HG03039 (cell line): Measurements from ENCODE around the gene JUND.

ENCODE experiments used
- ATAC-seq: cut with Tn5 transposase; IDR thresholded peaks from one replicate; pipeline ENCODE4 v1.9.1; 2021; ENCODE audit warnings: mild to moderate bottlenecking, moderate library complexity; ENCODE audit not compliant: unreplicated experiment

JUND gene

GRCh38 chr19:18271433-18271841 lies 10.0 kb downstream of the JUND start:
- ATAC-seq, result no peak

GRCh38 chr19:18270326-18270725 lies 11.1 kb downstream of the JUND start:
- ATAC-seq, result no peak

- no peak for ATAC-seq
Observed at GRCh38 chr19:18269070-18269723, 12.2 kb downstream of the JUND start.

GRCh38 chr19:18266771-18267686 lies 14.4 kb downstream of the JUND start:
- no peak for ATAC-seq

- ATAC-seq, result no peak
Observed at GRCh38 chr19:18265582-18265981, 15.8 kb downstream of the JUND start.

GRCh38 chr19:18264971-18265540 lies 16.4 kb downstream of the JUND start:
- ATAC-seq, result no peak

GRCh38 chr19:18264137-18264854 lies 17.1 kb downstream of the JUND start:
- no peak for ATAC-seq

GRCh38 chr19:18263324-18264136 lies 17.9 kb downstream of the JUND start:
- ATAC-seq, result no peak

GRCh38 chr19:18262917-18263316 lies 18.5 kb downstream of the JUND start:
- no peak for ATAC-seq

GRCh38 chr19:18262144-18262543 lies 19.3 kb downstream of the JUND start:
- ATAC-seq, result no peak

- no peak for ATAC-seq
Observed at GRCh38 chr19:18261474-18261873, 19.9 kb downstream of the JUND start.

- ATAC-seq, result no peak
Observed at GRCh38 chr19:18259893-18260292, 21.5 kb downstream of the JUND start.

- ATAC-seq, result no peak
Observed at GRCh38 chr19:18257503-18258470, 23.6 kb downstream of the JUND start.

GRCh38 chr19:18254546-18255503 lies 26.6 kb downstream of the JUND start:
- ATAC-seq, result no peak

- ATAC-seq, result no peak
Observed at GRCh38 chr19:18253716-18254115, 27.7 kb downstream of the JUND start.

GRCh38 chr19:18253130-18253529 lies 28.3 kb downstream of the JUND start:
- no peak for ATAC-seq

- ATAC-seq, result no peak
Observed at GRCh38 chr19:18252370-18252717, 29.1 kb downstream of the JUND start.
